ENCODE data around the gene IFNGR1.

Gene IFNGR1

GRCh38 chr6:137197684-137198645 is 21.2 kb downstream of the IFNGR1 start:
- no peak for DNase-seq (ENCODE audit: low read depth)

DNA sequence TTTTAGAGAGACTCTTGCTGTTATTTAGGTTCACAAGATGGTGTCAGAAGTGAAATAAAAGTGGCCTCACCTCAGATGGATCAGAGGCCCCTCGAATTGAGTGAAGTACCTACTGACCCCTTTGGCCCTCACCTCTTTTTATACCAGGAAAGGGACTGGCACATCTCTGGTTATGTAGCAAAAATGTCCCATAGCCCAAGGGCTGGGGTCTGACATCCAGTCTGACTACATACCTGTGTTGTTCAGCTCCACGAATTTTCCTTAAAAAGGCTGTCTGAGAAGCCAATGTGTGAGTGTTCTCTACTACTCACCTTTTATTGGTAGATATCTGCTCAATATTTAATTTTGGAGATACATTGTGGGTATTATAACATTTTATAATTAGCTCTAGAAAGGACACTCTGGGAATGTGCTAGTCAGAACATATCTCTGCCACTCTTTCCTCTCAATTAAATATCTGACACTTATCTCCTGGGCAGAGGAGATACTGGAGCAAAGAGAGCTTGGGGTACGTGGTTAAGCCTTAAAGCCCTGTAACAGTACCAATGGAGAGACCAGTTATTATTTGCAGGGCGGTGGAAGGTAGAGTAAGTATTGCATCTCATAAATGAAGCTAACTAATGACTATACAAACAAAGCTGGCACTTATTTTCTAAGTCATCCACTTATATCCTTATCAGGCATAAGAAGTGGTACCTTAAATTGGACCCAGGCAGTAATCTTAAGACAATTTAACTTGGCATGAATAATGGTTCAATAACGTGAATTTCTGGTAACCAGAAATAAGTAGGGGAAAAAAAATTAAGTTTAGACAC is 25.7 kb downstream of the IFNGR1 start:
- TF ChIP-seq, protein P1, sequence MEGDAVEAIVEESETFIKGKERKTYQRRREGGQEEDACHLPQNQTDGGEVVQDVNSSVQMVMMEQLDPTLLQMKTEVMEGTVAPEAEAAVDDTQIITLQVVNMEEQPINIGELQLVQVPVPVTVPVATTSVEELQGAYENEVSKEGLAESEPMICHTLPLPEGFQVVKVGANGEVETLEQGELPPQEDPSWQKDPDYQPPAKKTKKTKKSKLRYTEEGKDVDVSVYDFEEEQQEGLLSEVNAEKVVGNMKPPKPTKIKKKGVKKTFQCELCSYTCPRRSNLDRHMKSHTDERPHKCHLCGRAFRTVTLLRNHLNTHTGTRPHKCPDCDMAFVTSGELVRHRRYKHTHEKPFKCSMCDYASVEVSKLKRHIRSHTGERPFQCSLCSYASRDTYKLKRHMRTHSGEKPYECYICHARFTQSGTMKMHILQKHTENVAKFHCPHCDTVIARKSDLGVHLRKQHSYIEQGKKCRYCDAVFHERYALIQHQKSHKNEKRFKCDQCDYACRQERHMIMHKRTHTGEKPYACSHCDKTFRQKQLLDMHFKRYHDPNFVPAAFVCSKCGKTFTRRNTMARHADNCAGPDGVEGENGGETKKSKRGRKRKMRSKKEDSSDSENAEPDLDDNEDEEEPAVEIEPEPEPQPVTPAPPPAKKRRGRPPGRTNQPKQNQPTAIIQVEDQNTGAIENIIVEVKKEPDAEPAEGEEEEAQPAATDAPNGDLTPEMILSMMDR (IDR thresholded peaks at IDR 0.05; ENCODE audit: low read depth, low read length, missing control alignments), result no peak
- H3K4me3 ChIP-seq (ENCODE audit: low read depth, low read length), result no peak overlapping the region
- in situ Hi-C loops (cut with HindIII; ENCODE audit: low sequenced_read_pairs), result no loop called here
- no peak for DNase-seq (ENCODE audit: low read depth)

More at GRCh38 chr6:137197684-137198645, 21.2 kb downstream of the IFNGR1 start:
- H3K4me3 ChIP-seq (ENCODE audit: low read depth, low read length), result no peak overlapping the region
- TF ChIP-seq, protein P1 (IDR thresholded peaks at IDR 0.05; ENCODE audit: low read depth, low read length, missing control alignments), result no peak
- in situ Hi-C loops (cut with HindIII; ENCODE audit: low sequenced_read_pairs), result no loop called here

GRCh38 chr6:137192821-137193220 is 26.4 kb downstream of the IFNGR1 start:
- in situ Hi-C loops (cut with HindIII; ENCODE audit: low sequenced_read_pairs), result no loop called here
- DNase-seq (ENCODE audit: low read depth), result no peak
- no peak overlapping the region for H3K4me3 ChIP-seq (ENCODE audit: low read depth, low read length)
- TF ChIP-seq, protein P1 (IDR thresholded peaks at IDR 0.05; ENCODE audit: low read depth, low read length, missing control alignments), result no peak

- no peak for DNase-seq (ENCODE audit: low read depth)
- no peak overlapping the region for H3K4me3 ChIP-seq (ENCODE audit: low read depth, low read length)
- in situ Hi-C loops (cut with HindIII; ENCODE audit: low sequenced_read_pairs), result no loop called here
- TF ChIP-seq, protein P1 (IDR thresholded peaks at IDR 0.05; ENCODE audit: low read depth, low read length, missing control alignments), result no peak
These were observed 27.5 kb downstream of the IFNGR1 start for GRCh38 chr6:137191670-137192069.

GRCh38 chr6:137191236-137191635 is 27.9 kb downstream of the IFNGR1 start:
- TF ChIP-seq, protein P1 (IDR thresholded peaks at IDR 0.05; ENCODE audit: low read depth, low read length, missing control alignments), result no peak
- in situ Hi-C loops (cut with HindIII; ENCODE audit: low sequenced_read_pairs), result no loop called here
- DNase-seq (ENCODE audit: low read depth), result no peak
- H3K4me3 ChIP-seq (ENCODE audit: low read depth, low read length), result no peak overlapping the region

GRCh38 chr6:137190583-137191094 is 28.5 kb downstream of the IFNGR1 start:
- H3K4me3 ChIP-seq (ENCODE audit: low read depth, low read length), result no peak overlapping the region
- in situ Hi-C loops (cut with HindIII; ENCODE audit: low sequenced_read_pairs), result no loop called here
- no peak for DNase-seq (ENCODE audit: low read depth)
- TF ChIP-seq, protein P1 (IDR thresholded peaks at IDR 0.05; ENCODE audit: low read depth, low read length, missing control alignments), result no peak

All from astrocyte of the cerebellum (primary cell).